GM12801 (cell line): ENCODE results near the gene SYNPO2.

Experiments
- TF ChIP-seq, protein P1 (sequence below): IDR thresholded peaks from one replicate; pipeline ENCODE4 v1.5.1; 2011; ENCODE audit warnings: control low read depth; ENCODE audit not compliant: insufficient read length; ENCODE audit errors: extremely low read depth

Gene SYNPO2

DNA sequence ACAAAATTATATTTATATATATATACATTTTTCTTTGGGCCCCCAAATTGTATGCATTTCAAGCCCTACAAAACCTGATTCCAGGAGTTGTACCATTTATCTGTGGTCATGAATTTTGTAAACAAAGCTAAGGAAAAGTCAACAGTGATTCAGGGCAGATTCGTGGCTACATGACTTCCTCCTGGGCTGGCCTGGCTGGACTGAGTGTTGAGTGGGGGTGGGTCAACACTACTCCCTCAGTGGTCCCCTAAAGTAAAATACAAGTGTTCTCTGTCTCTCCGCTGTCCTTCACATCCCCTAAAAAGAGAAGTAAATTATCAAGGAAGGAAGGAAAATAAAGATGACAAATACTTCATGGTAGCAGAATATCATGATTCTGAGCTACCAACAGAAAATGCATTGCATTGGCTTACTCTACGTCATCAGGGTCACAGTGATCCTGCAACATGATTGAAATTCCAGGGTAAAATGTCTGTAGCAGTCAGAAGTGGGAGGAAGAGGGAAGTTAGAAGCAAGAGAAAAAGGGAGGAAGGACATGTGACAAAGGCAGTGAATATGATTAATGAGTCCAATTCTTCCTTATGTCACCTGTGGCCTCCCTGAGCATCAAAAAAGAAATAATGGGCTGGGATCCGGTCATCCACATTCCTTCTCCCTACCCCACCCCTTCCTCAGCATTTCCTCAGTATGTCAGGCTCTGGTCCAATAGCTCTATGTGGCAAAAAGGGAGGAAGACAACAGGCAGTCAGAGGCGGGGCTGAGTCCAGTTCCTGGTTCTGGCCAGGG, 204.6 kb downstream of the SYNPO2 start:
- TF ChIP-seq, protein P1, sequence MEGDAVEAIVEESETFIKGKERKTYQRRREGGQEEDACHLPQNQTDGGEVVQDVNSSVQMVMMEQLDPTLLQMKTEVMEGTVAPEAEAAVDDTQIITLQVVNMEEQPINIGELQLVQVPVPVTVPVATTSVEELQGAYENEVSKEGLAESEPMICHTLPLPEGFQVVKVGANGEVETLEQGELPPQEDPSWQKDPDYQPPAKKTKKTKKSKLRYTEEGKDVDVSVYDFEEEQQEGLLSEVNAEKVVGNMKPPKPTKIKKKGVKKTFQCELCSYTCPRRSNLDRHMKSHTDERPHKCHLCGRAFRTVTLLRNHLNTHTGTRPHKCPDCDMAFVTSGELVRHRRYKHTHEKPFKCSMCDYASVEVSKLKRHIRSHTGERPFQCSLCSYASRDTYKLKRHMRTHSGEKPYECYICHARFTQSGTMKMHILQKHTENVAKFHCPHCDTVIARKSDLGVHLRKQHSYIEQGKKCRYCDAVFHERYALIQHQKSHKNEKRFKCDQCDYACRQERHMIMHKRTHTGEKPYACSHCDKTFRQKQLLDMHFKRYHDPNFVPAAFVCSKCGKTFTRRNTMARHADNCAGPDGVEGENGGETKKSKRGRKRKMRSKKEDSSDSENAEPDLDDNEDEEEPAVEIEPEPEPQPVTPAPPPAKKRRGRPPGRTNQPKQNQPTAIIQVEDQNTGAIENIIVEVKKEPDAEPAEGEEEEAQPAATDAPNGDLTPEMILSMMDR = no peak

- TF ChIP-seq, protein P1 = no peak
Observed at GRCh38 chr4:119097282-119097900, 208.7 kb downstream of the SYNPO2 start.

DNA sequence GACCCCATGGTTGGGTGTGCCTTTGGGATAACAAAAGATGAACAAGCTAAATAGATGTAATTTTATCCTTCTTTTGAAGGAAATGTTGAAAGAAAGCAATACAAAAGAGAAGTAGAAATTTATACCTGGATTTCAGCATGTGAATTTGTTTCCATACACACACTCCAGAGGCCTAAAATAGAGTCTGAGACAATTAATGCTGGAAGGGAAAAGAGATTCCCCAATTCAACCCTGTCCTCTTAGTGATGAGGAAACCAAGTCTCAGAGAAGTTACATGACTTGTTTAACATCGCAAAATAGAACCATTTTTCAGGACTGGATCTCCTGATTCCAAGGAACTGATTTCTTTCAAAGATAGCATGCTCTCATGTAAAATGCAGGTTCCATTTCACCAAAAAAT, 209.7 kb downstream of the SYNPO2 start:
- TF ChIP-seq, protein P1 = no peak

DNA sequence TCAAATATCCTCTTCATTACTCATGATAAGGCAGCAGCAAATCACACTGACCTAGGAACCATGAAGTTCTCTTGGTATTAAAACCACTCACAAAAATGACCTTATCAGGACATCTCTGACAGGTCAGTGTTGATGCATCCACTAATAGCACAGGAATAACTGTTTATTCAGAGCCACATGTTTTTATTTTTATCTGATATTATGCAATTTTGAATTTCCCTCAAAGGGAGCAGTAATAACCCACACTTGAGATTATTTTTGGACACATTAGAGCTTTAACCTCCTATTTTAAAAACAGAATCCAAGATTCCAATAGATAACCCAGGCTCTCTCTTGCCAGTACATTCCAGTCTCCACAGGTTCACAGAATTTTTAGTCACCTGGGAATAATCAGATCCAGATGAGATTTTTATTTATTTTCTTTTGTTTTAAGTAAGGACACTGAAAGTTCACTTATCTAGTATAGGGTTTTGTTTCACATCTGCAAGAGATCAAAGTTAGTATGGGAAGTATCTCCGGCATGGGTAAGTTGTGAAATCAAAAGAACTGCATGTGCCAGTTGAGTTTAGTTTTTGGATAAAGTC, 210.7 kb downstream of the SYNPO2 start:
- TF ChIP-seq, protein P1 = no peak

- TF ChIP-seq, protein P1 = no peak
Observed at GRCh38 chr4:119100655-119101054, 212.0 kb downstream of the SYNPO2 start.

DNA sequence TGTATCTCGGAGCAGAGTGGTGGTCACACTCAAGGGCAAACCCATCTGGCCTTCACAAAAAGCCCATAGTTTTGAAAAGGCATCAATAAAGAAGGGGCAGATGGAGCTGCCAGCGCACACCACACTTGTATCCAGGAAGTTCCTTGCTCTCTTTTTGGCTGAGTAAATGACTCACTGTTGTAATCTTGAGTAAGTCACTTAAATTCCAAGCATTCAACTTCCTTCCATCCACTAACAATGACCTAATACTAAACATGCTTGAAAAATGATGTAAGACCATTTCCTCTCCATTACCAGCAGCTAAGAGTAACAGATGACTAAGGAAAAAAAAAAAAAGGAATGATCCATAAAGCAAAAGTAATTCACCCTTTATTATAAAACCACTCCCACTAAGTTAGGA, 214.6 kb downstream of the SYNPO2 start:
- TF ChIP-seq, protein P1 = no peak

DNA sequence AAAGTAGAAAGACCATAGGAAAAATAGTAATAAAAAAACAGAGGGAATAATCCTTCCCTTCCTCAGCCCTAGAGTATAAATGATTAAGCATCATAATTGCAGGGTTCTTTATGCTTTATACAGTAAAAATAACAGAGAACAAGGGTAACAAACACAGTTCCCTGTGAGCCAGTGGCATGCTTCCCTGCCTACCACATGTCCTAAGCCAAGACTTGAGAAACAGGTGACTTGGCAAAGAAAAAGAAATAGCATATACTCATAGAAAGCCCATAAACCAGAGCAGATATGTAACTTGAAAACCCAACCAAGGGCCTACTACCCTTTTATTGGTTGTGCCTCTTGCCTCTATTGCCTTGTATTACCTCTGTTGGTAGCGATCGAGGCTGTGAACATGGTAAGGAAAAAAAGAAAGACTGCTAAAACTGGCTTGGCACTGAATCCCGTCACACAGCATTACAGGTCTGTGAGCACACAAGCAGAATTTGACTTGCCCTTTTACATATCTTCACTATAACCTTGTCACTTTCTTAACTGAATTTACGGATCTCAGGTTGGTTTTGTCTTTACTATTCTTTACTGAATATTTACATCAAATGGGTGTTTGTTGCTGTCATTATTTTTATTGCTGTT, 216.1 kb downstream of the SYNPO2 start:
- TF ChIP-seq, protein P1 = no peak
